ENCODE data around the gene PTGER2.

DNA sequence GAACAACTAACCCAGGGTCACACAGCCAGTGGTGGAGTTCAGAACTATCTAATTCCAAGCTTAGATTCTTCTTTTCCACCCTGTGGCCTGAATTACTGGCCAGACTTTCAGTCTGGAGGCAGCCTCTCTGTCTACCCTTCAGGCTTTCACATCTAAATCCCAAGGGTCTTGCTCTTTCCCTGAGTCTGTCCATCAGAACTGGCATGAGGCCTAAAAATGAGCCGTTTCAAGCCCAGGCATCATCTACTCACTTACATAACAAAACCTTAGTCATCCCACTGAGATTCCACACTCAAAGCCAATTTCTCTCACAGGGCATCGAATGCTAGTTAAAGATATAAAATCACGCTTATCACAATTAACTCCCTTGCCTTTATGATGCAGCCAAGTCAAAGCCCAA is 47.9 kb upstream of the PTGER2 start:
- TF ChIP-seq, protein P1, sequence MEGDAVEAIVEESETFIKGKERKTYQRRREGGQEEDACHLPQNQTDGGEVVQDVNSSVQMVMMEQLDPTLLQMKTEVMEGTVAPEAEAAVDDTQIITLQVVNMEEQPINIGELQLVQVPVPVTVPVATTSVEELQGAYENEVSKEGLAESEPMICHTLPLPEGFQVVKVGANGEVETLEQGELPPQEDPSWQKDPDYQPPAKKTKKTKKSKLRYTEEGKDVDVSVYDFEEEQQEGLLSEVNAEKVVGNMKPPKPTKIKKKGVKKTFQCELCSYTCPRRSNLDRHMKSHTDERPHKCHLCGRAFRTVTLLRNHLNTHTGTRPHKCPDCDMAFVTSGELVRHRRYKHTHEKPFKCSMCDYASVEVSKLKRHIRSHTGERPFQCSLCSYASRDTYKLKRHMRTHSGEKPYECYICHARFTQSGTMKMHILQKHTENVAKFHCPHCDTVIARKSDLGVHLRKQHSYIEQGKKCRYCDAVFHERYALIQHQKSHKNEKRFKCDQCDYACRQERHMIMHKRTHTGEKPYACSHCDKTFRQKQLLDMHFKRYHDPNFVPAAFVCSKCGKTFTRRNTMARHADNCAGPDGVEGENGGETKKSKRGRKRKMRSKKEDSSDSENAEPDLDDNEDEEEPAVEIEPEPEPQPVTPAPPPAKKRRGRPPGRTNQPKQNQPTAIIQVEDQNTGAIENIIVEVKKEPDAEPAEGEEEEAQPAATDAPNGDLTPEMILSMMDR (IDR thresholded peaks at IDR 0.05) = no peak
- TF ChIP-seq POLR2A (IDR thresholded peaks at IDR 0.05) = no peak

Data from lower leg skin (tissue), 3 donors.